Ishikawa (cell line): ENCODE results near the gene TBC1D22A.

Experiments
- EP300 ChIP-seq: IDR thresholded peaks from 2 replicates; pipeline ENCODE4 v1.6.1; 2012; ENCODE audit warnings: borderline replicate concordance
- REST ChIP-seq: IDR thresholded peaks from 2 replicates; pipeline ENCODE4 v1.6.1; 2012; ENCODE audit warnings: low read depth, mild to moderate bottlenecking
- TCF12 ChIP-seq: IDR thresholded peaks from 2 replicates; pipeline ENCODE4 v1.6.1; 2012; ENCODE audit warnings: low read depth

GRCh38 chr22:46726066-46726985 is 36.1 kb upstream of the TBC1D22A start:
- TF ChIP-seq TCF12 = no peak
- no peak for TF ChIP-seq EP300
- TF ChIP-seq REST = no peak
